Measurements from ENCODE around the gene RPUSD3.
"Not testable (repeated sequence)": the region's sequence is repeated elsewhere in the genome, so short reads cannot be mapped to it uniquely, and the experiment has no call there.

The RPUSD3 gene

DNA sequence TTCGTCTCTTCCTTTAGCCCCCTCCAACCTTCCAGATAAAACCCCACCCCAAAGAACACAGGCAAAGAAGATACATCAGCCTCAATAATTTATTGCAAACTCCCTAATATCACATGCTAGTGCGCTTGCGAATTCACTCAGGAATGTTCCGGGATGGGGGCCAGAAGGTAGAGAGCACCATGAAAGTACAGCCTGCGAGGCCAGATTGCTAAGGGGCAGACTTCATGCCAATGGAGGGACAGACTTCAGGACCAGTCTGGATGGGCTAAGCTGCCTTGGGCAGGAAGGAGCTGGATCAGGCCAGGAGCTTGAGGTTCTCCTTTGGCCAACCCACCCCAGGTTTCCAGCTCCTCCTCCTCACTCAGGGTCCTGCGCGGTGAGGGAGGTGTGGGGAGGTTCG is 22.8 kb upstream of the RPUSD3 start:
- H3K4me3 ChIP-seq (ENCODE audit: low read depth, low read length): no peak overlapping the region

DNA sequence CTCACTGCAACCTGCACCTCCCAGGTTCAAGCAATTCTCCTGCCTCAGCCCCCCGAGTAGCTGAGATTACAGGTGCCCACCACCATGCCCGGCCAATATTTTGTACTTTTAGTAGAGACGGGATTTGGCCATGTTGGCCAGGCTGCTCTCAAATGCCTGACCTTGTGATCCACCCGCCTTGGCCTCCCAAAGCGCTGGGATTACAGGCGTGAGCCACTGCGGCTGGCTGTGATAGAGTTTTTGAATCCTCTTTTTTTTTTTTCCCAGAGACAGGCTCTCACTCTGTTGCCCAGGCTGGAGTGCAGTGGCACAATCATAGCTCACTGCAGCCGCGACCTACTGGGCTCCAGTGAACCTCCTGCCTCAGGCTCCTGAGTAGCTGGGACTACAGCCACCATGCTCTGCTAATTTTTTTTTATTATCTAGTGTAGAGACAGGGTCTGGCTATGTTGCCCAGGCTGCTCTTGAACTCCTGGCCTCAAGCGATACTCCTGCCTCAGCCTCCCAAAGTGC is 21.4 kb upstream of the RPUSD3 start:
- H3K4me3 ChIP-seq (ENCODE audit: low read depth, low read length): not testable (repeated sequence)

DNA sequence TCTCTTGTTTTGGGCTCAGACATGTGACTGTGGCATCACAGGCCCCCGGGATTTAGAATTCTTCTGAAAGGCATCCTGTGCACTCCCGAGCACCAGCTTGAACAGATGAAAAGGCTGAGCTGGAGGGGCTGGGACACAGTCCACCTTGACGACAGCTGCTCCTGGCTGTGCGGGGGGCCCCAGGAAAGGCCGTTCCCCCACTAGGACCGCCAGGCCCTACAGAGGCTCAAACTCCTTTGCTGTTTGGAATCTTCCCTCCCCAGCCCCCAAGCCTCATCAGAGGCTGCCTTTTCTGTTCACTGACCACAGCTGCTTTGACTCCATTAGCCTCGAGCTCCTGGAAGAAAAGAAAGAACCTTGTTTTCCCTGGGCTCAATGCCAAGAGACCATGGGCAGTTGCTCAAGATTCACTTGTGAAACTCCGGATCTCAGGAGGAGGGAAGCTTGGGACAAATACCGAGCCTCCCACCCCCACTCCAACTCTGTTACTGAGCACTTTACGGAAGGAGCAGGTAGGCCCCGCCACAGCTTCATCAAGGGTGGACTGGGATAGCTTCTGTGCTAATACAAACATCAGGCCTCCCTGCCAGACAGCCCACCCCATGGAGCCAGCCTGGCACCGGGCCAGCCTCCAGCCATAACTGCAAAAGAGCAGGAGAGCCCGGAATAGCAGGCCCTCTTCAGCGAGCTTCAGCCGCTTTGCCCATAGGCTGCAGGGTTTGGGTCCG is 20.6 kb upstream of the RPUSD3 start:
- no peak overlapping the region for H3K4me3 ChIP-seq (ENCODE audit: low read depth, low read length)

DNA sequence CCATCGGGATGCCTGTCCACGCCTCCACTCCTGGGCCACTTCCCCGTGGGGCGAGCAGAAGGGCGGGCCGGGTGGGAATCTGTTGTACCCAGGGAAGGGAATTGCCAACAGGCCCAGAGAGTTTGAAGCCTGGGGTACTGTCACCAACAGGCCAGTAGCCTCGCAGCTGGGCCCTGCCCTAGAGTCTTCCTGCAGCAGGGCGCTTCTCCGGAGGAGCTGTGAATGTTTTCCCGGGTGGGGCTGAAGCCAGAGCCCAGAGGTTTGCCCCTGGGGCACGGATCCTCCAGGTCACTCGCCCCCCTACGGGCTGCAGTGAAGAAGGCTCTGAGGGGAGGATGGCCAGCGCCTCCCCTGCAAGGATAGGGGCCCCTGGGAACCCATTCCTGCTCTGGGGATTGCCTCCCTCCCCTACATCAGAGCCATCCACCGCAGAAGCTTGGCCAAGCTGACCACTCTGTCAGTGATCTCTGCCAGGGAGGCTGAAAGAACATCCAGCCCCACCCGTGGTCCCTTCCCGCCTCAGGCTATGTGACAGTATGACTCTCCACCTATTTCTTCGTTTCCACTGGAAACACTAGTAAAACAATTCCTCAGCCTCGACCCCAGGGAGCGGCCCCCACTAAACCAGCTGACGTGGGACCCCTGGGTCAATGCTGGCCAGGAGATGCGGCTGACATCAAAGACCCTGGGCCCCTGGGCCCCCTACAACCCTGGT is 19.4 kb upstream of the RPUSD3 start:
- H3K4me3 ChIP-seq (ENCODE audit: low read depth, low read length): no peak overlapping the region

DNA sequence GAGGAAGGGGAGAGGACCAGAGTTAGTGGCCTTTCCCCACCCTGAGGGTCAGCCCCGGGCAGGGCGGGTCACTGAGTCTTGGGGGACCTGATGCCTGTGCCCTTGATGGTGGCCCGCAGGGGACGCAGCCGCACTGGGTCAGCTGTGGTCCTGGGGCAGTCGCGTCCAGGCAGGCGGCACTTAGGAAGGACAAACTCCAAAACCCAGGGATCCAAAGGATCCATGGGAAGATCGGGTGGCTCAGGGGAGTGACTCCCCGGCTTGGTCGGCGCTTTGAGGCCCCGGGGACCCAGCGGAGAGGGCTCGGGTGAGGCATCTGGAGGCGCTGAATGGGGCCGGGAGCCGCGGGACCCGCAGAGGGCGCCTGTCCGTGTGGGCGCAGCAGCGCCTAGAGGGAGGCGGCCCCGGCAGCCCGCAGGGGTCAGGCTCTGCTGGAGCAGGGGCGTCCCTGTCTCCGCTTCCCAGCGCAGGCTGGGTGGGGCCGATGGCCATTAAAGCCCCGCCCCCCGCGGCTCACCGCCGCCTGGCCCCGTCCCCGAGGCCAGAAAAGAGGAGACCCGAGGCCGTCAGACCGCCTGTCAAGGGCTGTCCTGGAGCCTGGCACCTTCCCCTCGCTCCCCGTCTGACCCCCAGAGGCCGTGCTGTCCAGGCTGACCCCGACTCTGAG is 18.7 kb upstream of the RPUSD3 start:
- peak overlapping the region; percentile 33 for H3K4me3 ChIP-seq (ENCODE audit: low read depth, low read length)

DNA sequence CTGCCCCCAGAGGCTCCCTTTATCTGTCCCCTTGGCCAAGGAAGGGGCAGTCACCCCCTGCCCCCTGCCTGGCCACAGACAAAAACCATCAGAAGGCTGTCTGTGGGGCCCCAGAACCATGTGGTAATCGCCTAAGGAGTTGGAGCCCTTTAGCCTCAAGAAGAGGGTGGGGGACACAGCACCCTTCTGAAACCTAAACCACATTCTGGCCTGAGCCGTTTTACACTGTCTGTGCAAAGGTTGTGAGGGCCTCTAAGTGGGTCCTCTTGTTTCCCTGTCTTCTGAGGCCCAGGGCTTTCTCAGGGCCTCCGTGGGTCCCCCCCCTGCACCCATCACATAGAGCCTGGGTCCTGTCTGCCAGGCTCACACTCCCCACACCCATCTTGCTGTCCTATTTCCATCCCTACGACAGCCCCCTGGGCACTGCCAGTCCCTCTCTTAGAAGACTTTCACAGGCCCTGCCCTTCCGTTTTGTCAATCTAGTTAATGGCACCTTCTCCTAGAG is 17.9 kb upstream of the RPUSD3 start:
- H3K4me3 ChIP-seq (ENCODE audit: low read depth, low read length): no peak overlapping the region

DNA sequence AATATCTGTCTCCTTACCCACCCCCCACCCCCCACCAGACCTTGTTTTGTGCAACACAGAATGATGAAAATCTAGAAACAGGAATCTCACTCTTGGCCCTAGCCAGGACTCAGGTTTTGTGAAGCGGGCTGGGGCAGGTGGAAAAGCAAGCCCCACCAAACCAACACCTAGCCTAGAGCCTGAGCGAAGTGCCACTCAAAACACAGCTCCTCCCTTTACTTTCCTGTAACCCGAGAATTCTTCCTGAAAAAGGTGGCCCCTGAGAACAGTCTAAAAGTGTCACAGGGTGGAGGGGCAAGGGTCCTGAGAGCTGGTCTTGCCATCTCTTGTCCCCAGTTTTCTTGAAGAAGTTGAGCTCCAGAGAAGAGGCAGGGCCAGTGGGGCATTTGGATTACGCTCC is 17.4 kb upstream of the RPUSD3 start:
- no peak overlapping the region for H3K4me3 ChIP-seq (ENCODE audit: low read depth, low read length)

DNA sequence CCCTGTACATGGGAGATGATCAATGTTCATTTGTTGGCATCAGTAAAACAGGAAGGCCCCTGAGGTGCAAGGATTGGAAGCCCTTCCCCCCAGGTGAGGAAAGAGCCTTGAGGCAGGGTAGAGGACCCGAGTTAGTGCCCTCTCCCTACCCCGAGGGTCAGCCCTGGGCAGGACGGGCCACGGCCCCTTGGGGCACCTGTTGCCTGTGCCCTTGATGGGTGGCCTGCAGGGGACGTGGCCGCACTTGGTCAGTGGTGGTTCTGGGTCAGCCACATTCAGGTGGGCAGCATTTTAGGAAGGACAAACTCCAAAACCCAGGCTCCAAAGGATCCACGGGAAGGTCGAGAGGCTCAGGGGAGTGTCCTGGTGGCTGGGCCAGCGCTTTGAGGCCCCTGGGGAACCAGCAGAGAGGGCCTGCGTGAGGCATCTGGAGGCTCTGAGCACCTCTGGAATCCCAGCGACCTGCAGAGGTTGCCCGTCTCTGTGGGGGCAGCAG is 15.8 kb upstream of the RPUSD3 start:
- no peak overlapping the region for H3K4me3 ChIP-seq (ENCODE audit: low read depth, low read length)

DNA sequence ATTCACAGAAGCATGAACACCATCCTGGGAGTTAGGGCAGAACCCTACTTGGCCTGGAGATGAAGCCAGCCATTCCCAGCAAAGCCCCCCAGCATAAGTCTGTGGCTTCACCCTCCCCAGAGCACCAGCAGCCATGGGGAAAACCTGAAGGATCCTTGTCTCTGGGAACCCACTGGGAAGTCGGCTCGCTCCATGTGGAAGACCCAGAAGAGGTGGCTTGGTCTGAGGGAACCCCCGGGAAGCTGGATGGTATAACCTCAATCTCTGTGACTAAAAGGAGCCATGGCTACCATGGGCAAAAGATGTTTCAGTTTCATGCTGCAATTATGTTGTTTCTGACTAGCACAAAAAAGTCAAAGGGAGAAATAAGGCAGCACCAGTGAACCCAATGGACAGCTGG is 11.8 kb upstream of the RPUSD3 start:
- no peak overlapping the region for H3K4me3 ChIP-seq (ENCODE audit: low read depth, low read length)

DNA sequence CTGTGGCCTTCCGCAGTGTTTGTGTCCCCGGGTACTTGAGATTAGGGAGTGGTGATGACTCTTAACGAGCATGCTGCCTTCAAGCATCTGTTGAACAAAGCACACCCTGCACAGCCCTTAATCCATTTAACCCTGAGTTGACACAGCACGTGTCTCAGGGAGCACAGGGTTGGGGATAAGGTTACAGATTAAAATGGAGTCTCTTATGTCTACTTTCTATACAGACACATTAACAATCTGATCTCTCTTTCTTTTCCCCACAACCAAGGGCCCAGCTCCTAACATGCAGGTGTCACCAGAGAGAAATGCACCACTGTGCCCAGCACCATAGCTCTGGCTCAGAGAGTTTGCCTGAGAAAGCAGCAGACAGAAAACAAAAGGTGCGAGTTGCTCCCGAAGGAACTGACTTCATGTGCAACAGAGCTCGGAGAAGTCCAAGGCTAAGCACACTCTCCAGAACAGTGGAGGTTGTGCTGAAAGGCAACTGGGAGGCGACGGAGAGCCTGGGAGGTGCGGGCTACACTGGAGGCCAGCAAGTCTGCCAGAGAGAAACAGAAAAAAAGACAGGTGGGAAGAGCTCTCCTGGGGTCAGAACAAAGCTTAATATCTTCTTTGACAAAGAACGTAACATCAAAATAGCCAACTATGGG is 10.6 kb upstream of the RPUSD3 start:
- H3K4me3 ChIP-seq (ENCODE audit: low read depth, low read length): not testable (repeated sequence)

DNA sequence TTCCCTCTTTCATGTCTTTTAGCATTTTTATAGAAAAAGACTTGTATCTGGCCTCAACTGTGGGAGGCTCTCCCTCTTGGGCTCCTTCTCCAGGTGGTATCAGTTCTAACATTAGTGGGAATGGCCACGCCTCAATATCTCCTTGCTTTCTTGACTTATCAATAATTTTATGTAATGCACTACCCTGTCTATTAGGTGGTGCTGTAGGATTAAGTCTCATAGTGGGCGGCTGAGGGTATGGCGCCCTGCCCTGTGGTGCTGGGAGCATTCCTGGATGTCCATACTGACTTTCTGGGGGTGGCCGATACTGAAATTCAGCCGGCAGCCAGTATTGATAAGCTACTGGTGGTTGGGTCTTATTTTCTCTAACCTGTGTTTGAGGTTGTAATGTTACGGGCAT is 8.7 kb upstream of the RPUSD3 start:
- no peak overlapping the region for H3K4me3 ChIP-seq (ENCODE audit: low read depth, low read length)

DNA sequence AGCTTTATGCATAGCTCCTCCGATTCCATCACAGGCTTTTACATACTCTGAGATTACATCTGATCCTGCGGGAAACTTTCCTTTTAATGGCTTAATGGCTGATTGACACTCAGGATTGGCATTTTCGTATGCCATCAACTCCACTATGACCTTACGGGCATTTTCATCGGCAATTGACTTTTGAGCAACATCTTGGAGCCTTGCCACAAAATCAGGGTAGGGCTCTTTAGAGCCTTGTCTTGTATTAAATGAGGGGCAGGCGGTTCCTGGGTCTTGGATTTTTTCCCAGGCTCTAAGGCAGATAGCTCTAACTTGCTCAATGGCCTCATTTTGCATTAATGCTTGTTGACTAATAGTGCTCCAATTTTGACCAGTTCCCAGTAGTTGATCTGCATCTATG is 8.1 kb upstream of the RPUSD3 start:
- not testable (repeated sequence) for H3K4me3 ChIP-seq (ENCODE audit: low read depth, low read length)

DNA sequence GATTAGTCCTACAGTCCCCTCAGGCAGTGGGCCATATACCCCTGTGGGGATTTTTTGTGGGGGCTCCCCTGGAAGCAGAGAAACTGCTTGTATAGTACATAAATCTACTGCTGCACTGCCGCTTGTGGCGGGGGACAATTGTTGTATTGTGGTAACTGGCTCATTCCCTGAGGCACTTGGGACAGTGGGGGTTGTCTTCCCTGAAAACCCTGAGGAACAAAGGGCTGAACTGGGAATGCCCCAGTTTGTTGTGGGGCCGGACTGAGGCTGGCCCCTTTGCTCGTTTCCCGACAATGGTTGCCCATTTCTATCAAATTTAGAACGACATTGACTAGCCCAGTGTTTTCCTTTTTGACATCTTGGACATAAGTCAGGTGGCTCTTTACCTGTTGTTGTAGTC is 7.6 kb upstream of the RPUSD3 start:
- not testable (repeated sequence) for H3K4me3 ChIP-seq (ENCODE audit: low read depth, low read length)

DNA sequence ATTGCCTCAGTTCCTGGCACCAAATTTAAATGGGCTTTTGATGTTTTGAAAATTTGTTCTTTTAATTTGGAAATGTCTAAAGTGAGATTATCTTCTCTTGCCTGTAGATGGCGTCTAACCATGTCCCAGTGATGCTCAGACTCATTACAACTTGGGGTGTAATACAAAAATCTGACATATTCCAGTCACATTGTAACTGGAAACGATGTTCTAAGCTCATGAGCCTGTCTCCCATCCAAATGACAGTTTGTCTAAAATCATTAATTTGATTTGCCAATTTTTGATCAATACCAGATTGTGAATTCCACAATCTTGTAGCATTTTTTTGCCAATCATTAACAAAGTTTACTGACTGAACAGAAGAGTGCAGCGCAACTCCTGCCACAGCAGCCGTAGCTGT is 5.1 kb upstream of the RPUSD3 start:
- H3K4me3 ChIP-seq (ENCODE audit: low read depth, low read length): not testable (repeated sequence)

DNA sequence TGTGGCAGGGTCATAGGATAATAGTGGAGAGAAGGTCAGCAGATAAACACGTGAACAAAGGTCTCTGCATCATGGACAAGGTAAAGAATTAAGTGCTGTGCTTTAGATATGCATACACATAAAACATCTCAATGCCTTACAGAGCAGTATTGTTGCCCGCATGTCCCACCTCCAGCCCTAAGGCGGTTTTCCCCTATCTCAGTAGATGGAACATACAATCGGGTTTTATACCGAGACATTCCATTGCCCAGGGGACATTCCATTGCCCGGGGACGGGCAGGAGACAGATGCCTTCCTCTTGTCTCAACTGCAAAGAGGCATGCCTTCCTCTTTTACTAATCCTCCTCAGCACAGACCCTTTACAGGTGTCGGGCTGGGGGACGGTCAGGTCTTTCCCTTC is 4.1 kb upstream of the RPUSD3 start:
- not testable (repeated sequence) for H3K4me3 ChIP-seq (ENCODE audit: low read depth, low read length)

DNA sequence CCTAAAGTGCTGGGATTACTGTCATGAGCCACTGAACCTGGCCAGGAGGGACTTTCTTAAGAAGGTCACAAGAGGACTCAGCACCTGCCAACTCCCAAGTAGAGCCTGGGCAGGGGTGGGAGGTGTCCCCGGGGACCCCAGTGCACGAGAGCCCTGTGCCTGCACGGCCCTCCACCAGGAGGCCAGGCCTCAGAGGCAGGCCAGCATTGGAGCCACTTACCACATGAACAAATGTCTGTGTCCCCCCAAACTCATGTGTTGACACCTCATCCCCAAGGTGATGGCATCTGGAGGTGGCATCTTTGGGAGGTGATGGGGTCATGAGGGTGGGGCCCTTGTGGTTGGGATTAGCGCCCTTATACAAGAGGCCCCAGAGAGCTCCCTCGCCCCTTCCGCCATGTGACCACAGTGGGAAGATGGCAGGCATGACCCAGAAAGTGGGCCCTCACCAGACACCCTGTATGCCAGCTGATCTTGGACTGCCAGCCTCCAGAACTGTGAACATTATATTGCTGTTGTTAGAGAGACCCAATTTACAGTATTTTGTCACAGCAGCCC is 3.2 kb upstream of the RPUSD3 start:
- no peak overlapping the region for H3K4me3 ChIP-seq (ENCODE audit: low read depth, low read length)

DNA sequence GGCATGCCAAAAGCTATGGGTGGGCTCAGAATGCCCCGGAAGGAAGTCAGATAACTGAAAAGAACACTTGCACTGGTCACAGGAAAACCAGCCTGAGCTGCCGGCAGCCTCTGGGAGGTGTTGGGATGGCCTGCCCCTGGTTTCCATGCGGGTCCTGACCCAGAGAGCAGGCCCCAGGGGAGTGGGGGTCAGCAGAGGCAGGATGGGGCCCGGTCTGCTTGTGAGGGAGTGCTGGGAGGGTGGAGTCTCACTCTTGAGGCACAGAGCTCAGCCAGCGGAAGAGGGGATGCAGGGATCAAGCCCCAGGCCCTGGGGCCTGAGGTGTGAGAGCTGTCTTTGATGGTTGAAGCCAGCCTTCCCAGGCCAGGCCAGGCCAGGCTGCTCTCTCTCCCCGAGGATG is 2.4 kb upstream of the RPUSD3 start:
- H3K4me3 ChIP-seq (ENCODE audit: low read depth, low read length): no peak overlapping the region

DNA sequence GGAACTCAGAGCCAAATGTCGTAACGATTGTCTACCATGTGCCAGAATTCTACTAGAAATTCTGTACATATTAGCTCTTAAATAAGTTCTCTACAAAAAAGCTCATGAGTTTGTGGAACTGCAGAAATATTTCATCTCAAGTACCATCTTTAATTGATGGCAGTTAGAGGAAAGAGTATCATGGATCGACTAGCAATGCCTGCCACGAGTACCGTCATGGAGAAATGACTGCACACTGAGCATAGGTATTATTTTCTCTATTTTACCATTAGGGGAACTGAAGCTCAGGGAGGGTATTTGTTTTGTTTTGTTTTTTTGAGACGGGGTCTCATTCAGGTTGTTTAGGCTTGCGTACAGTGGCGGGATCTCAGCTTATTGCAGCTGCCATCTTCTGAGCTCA is 2.8 kb downstream of the RPUSD3 start:
- no peak overlapping the region for H3K4me3 ChIP-seq (ENCODE audit: low read depth, low read length)

DNA sequence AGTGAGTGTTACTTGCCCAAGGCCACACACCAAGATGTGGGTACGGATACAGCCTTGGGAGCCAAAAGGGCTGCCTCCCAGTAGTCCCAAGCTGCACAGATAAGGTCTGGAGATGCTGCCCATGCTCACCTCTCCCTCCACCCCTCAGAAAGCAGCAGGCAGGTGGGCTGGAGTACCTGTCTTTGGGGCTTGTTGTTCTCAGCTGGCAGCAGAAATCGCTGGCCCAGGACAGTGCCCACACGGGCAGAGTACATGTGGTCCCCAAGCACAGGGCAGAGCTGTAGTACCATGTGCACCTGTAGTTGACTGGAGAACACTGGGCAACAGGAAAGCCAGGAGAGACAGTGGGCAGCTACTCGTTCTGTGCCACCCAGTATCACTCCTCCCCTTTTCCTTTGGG is 5.0 kb downstream of the RPUSD3 start:
- no peak overlapping the region for H3K4me3 ChIP-seq (ENCODE audit: low read depth, low read length)

DNA sequence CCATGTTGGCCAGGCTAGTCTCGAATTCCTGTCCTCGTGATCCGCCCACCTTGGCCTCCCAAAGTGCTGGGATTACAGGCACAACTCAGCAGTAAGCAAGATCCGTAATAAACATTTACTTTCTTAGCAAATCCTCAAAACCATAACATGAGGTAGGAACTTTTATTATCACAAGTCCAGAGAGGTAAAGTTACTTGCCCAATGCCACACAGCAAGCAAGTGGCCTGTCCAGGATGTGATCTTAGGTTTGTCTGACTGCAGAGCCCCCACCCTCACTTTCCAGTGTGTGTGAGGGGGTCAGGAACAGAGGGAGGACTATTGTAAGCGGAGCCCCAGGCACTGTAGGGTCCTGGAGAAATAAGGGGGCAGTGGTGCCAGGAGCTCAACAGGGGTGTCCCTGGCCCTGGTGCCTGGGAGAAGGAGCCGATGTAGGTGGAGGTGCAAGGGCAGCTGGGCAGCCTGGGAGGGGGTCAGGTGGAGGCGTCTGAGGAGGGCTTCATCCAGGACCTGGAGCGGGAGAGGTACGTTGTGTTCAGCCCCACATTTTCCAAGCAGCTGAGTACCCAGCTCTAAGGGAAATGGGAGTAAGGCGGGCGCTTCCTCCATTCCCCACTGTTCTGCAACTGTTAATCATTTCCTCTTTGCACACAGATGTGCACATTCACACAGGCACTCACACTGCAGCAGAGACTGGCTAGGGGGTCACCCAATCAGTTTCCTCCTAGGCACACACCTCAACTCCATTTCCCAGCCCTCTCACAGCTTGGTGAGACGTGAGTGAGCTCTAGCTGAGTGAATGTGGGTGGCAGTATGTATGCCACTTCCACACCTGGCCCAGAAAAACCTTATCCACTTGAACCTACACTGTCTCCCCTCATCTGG is 5.9 kb downstream of the RPUSD3 start:
- H3K4me3 ChIP-seq (ENCODE audit: low read depth, low read length): no peak overlapping the region

Data from iPS-11a (cell line).